Left lung (tissue), 10 donors: Measurements from ENCODE around the gene SH3PXD2B. TPM values are rescaled to one million over a fixed set of nuclear protein-coding genes. Genes with fewer than 3 reads are reported as not detected.

Experiments
- ATAC-seq: fragments of 200-7000 bp; cut with Tn5 transposase; one replicate; pipeline ENCODE4 v1.9.1; 2020; ENCODE audit warnings: moderate library complexity
- DNase-seq, 4 donors: peaks; one replicate each; pipeline ENCODE4 v3.0.0-alpha.2; 2013 to 2020
- H3K27ac ChIP-seq, 2 donors: fragments of 200-600 bp; sonication (generic) in 1 of 2; one replicate each; pipeline versions ENCODE4 v1.5.0 to v1.8.0; 2020 to 2021
- H3K27me3 ChIP-seq, 2 donors: fragments of 200-600 bp; sonication (generic) in 1 of 2; one replicate each; pipeline versions ENCODE4 v1.5.0 to v1.8.0; 2020 to 2021
- H3K36me3 ChIP-seq, 2 donors: fragments of 200-600 bp; sonication (generic) in 1 of 2; one replicate each; pipeline versions ENCODE4 v1.5.0 to v1.8.0; 2020 to 2021
- H3K4me1 ChIP-seq, 2 donors: fragments of 200-600 bp; one replicate each; pipeline ENCODE4 v1.8.0; 2021
- H3K4me3 ChIP-seq, 2 donors: fragments of 200-600 bp; sonication (generic) in 1 of 2; one replicate each; pipeline versions ENCODE4 v1.5.0 to v1.8.0; 2020 to 2021; ENCODE audit warnings: mild to moderate bottlenecking in 1 of 2
- H3K9me3 ChIP-seq, 2 donors: fragments of 200-600 bp; sonication (generic) in 1 of 2; one replicate each; pipeline versions ENCODE4 v1.5.0 to v1.8.0; 2020 to 2021
- intact Hi-C, 2 donors: fragments of 100-400 bp; cut with DNase I; formaldehyde crosslinking; loops; one replicate each; pipeline versions ENCODE4 v1.11.2 to v1.14.2; 2022
- polyA plus RNA-seq, 6 donors: library from polyadenylated mRNA; unstranded; fragments of 120-200 nt; gene quantifications; one replicate each; pipeline ENCODE4 v1.2.1, GENCODE V29; 2013; ENCODE audit not compliant: insufficient read length in 6 of 6
- total RNA-seq, 2 donors: library from RNA; stranded (reverse); fragmentation: NEBNext Ultra II Directional; extraction: Animal tissue kit (Norgen Biotek cat#: 25700); gene quantifications; one replicate each; pipeline ENCODE4 v1.2.1, GENCODE V29; 2021
- TF ChIP-seq, protein P1 (sequence below), 2 donors: fragments of 200-600 bp; sonication (generic) in 1 of 2; IDR thresholded peaks; one replicate each; pipeline versions ENCODE4 v1.5.0 to v1.8.0; 2021; ENCODE audit warnings: antibody characterized with exemption in 2 of 2
- donor health status: DM: no; HTN: yes; CAD: no.
- donor health status: DM: no; HTN: no; CAD: no.

The SH3PXD2B gene
- total and polyA plus RNA-seq, 8 donors, result 35.4 to 57.5 (median 43.8) TPM

- Histone ChIP-seq H3K27ac (no peak overlapping the region), H3K36me3 (peaks cover 0 to 34% of the 10 kb centered on the region in 2 donors), H3K4me1 (no peaks in the 10 kb centered on the region), H3K9me3 (peaks cover 0 to 13% of the 10 kb centered on the region in 2 donors), H3K4me3 (no peak overlapping the region), H3K27me3 (no peaks in the 10 kb centered on the region)
- ATAC-seq (no peak), DNase-seq (no peak)
- TF ChIP-seq, protein P1, sequence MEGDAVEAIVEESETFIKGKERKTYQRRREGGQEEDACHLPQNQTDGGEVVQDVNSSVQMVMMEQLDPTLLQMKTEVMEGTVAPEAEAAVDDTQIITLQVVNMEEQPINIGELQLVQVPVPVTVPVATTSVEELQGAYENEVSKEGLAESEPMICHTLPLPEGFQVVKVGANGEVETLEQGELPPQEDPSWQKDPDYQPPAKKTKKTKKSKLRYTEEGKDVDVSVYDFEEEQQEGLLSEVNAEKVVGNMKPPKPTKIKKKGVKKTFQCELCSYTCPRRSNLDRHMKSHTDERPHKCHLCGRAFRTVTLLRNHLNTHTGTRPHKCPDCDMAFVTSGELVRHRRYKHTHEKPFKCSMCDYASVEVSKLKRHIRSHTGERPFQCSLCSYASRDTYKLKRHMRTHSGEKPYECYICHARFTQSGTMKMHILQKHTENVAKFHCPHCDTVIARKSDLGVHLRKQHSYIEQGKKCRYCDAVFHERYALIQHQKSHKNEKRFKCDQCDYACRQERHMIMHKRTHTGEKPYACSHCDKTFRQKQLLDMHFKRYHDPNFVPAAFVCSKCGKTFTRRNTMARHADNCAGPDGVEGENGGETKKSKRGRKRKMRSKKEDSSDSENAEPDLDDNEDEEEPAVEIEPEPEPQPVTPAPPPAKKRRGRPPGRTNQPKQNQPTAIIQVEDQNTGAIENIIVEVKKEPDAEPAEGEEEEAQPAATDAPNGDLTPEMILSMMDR (IDR thresholded peaks at IDR 0.05), result no peak
- intact Hi-C loops, result no loop called here
Observed at GRCh38 chr5:172396220-172396619, 58.1 kb downstream of the SH3PXD2B start.

- Histone ChIP-seq H3K4me3 (no peak overlapping the region), H3K27ac (no peak overlapping the region), H3K36me3 (peaks cover 0 to 34% of the 10 kb centered on the region in 2 donors), H3K27me3 (no peaks in the 10 kb centered on the region), H3K9me3 (peaks cover 0 to 13% of the 10 kb centered on the region in 2 donors), H3K4me1 (no peaks in the 10 kb centered on the region)
- TF ChIP-seq, protein P1 (IDR thresholded peaks at IDR 0.05), result no peak
- DNase-seq, result no peak
- ATAC-seq, result no peak
- intact Hi-C loops, result no loop called here
Observed at GRCh38 chr5:172395483-172395882, 58.8 kb downstream of the SH3PXD2B start.

DNA sequence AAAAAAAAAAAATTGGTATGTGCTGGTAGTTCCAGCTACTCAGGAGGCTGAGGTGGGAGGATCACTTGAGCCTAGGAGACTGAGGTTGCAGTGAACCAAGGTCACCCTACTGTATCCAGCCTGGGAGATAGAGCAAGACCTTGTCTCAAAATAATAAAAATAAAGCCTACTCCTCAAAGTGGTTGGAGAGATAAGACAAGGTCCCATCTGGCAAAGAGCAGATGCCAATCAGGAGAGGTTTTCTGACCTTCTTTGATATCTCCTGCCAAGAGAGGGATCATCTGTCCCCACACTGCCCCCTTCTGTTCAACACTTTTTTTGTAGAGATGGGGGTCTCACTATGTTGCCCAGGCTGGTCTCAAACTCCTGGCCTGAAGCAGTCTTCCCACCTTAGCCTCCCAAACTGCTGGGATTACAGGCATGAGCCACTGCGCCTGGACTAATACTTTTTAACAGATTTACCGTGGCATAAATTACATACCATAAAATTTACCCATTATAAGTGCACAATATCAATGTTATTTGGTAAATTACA, 64.7 kb downstream of the SH3PXD2B start:
- Histone ChIP-seq H3K36me3 (peaks cover 0 to 60% of the 10 kb centered on the region in 2 donors), H3K4me3 (no peak overlapping the region), H3K4me1 (no peaks in the 10 kb centered on the region), H3K27me3 (no peaks in the 10 kb centered on the region), H3K9me3 (no peaks in the 10 kb centered on the region), H3K27ac (no peak overlapping the region)
- ATAC-seq, result no peak
- TF ChIP-seq, protein P1 (IDR thresholded peaks at IDR 0.05), result no peak
- no peak for DNase-seq
- intact Hi-C loops, result no loop called here

- peak overlapping the region in 1 of 2 donors; percentile 39 for H3K27ac ChIP-seq
- ATAC-seq (no peak), DNase-seq (peak in 1 of 4 donors; percentile 21)
- TF ChIP-seq, protein P1 (IDR thresholded peaks at IDR 0.05), result no peak
- peaks cover 0 to 50% of the 10 kb centered on the region in 2 donors for H3K36me3 ChIP-seq
- H3K27me3 ChIP-seq, result no peaks in the 10 kb centered on the region
- H3K9me3 ChIP-seq, result no peaks in the 10 kb centered on the region
- H3K4me1 ChIP-seq, result no peaks in the 10 kb centered on the region
- H3K4me3 ChIP-seq, result no peak overlapping the region
- intact Hi-C loops, result no loop called here
Observed at GRCh38 chr5:172388246-172388733, 66.0 kb downstream of the SH3PXD2B start.

GRCh38 chr5:172385707-172386106, 68.6 kb downstream of the SH3PXD2B start:
- Histone ChIP-seq H3K27me3 (no peaks in the 10 kb centered on the region), H3K4me1 (peaks cover 0 to 8% of the 10 kb centered on the region in 2 donors), H3K27ac (no peak overlapping the region), H3K36me3 (peaks cover 0 to 51% of the 10 kb centered on the region in 2 donors), H3K9me3 (no peaks in the 10 kb centered on the region), H3K4me3 (no peak overlapping the region)
- intact Hi-C loops, result no loop called here
- no peak for ATAC-seq
- DNase-seq, result no peak
- TF ChIP-seq, protein P1 (IDR thresholded peaks at IDR 0.05), result no peak
